K562 (cell line): ENCODE measurements around the gene CHTOP. TPM values are rescaled to one million over a fixed set of nuclear protein-coding genes. Genes with fewer than 3 reads are reported as not detected.

Experiments used
- ATAC-seq: fragments of 200-7000 bp; cut with Tn5 transposase; 3 replicates; pipeline ENCODE4 v1.9.1; 2020; ENCODE audit warnings: moderate library complexity
- BruUV-seq: library from RNA; stranded (reverse); fragments of 400-500 nt; replicated peaks from 2 replicates; lab custom pipeline; 2021; lab: Mats Ljungman, UMichigan
- CTCF ChIA-PET: fragments of 300-600 bp; formaldehyde crosslinking; extraction: SDS; loops from one replicate; lab custom pipeline; 2021; ENCODE audit warnings: low intra/inter-chr PET ratio; lab: Yijun Ruan, JAX
- POLR2A ChIA-PET: fragments of 300-600, 350-650 bp; sonication (Branson Sonifier 250); formaldehyde crosslinking; extraction: SDS; loops from one replicate; lab custom pipeline; 2021; ENCODE audit warnings: antibody characterized with exemption, inconsistent platforms; lab: Yijun Ruan, JAX
- DNase-seq, 4 experiments: peaks; one replicate each; pipeline versions ENCODE4 v3.0.0 to v3.0.0-alpha.2; 2011 to 2018; ENCODE audit warnings: low spot score in 3 of 4, mixed read lengths in 3 of 4; ENCODE audit errors: extremely low read depth in 1 of 4
- FAIRE-seq: peaks from 2 replicates; lab custom pipeline; 2011; peaks lifted over from hg19 to GRCh38; lab: Jason Lieb, UNC
- H2AFZ ChIP-seq: 2 replicates; pipeline ENCODE4 v1.6.0; 2011; ENCODE audit warnings: low read depth, low read length, control low read depth, inconsistent platforms
- H3K27ac ChIP-seq: fragments of 200-600 bp; 3 replicates; pipeline ENCODE4 v1.8.0; 2011; ENCODE audit warnings: low read depth, mild to moderate bottlenecking, control low read depth, inconsistent platforms, low read length, moderate library complexity, mixed read lengths; ENCODE audit errors: extremely low read depth
- H3K27me3 ChIP-seq, 2 experiments: fragments of 300-600 bp in 1 of 2; 2 replicates in 1 of 2; 3 replicates in 1 of 2; pipeline versions ENCODE4 v1.6.0 to v1.8.0; 2011; ENCODE audit warnings: inconsistent platforms in 2 of 2, low read length in 2 of 2, mild to moderate bottlenecking in 1 of 2, mixed read lengths in 1 of 2, moderate library complexity in 1 of 2; ENCODE audit not compliant: control insufficient read depth in 2 of 2, insufficient read depth in 2 of 2
- H3K36me3 ChIP-seq: fragments of 300-600 bp; 3 replicates; pipeline ENCODE4 v1.8.0; 2011; ENCODE audit warnings: mild to moderate bottlenecking, low read length, inconsistent platforms; ENCODE audit not compliant: control insufficient read depth, insufficient read depth
- H3K4me1 ChIP-seq, 2 experiments: fragments of 200-600 bp in 1 of 2; replicated peaks in 1 of 2; 2 replicates in 1 of 2; 3 replicates in 1 of 2; pipeline versions ENCODE4 v1.5.1 to v1.8.0; 2011; ENCODE audit warnings: inconsistent platforms in 2 of 2, low read length in 2 of 2, mild to moderate bottlenecking in 1 of 2, mixed read lengths in 1 of 2, moderate library complexity in 1 of 2; ENCODE audit not compliant: control insufficient read depth in 2 of 2, insufficient read depth in 2 of 2
- H3K4me2 ChIP-seq: 2 replicates; pipeline ENCODE4 v1.6.1; 2011; ENCODE audit warnings: low read length, control low read depth, inconsistent platforms, mixed read lengths; ENCODE audit not compliant: insufficient read depth
- H3K4me3 ChIP-seq: fragments of 200-600 bp; sonication (generic), shearing (Covaris generic); 2 replicates; pipeline ENCODE4 v1.5.1; 2016; ENCODE audit warnings: control low read depth, inconsistent platforms
- H3K79me2 ChIP-seq: fragments of 200-600 bp; 3 replicates; pipeline ENCODE4 v1.8.0; 2011; ENCODE audit warnings: low read length, inconsistent platforms; ENCODE audit not compliant: control insufficient read depth, insufficient read depth
- H3K9ac ChIP-seq, 2 experiments: 2 replicates each; pipeline versions ENCODE4 v1.6.0 to v1.6.1; 2011; ENCODE audit warnings: low read depth in 2 of 2, low read length in 2 of 2, control low read depth in 1 of 2, inconsistent platforms in 1 of 2, mild to moderate bottlenecking in 1 of 2, mixed read lengths in 1 of 2; ENCODE audit not compliant: insufficient read depth in 1 of 2
- H3K9me1 ChIP-seq: one replicate; pipeline ENCODE4 v1.6.0; 2011; ENCODE audit warnings: inconsistent platforms, mild to moderate bottlenecking, low read length, moderate library complexity; ENCODE audit not compliant: control insufficient read depth, insufficient read depth
- H3K9me3 ChIP-seq: replicated peaks from 2 replicates; pipeline ENCODE4 v1.5.1; 2011; ENCODE audit warnings: low read depth, low read length, inconsistent platforms; ENCODE audit not compliant: control insufficient read depth, insufficient read depth
- H4K20me1 ChIP-seq: replicated peaks from 2 replicates; pipeline ENCODE4 v1.6.1; 2011; ENCODE audit warnings: low read length, inconsistent platforms, mixed read lengths; ENCODE audit not compliant: control insufficient read depth, insufficient read depth
- BACH1 ChIP-seq: fragments of 200-800 bp; sonication (Bioruptor generic); IDR thresholded peaks from 2 replicates; pipeline ENCODE4 v1.6.1; 2016; ENCODE audit warnings: missing genetic modification characterization, missing compliant biosample characterization
- FOXA3 ChIP-seq, 2 experiments: fragments of 450-650 bp in 1 of 2; sonication (generic) in 1 of 2; formaldehyde crosslinking; IDR thresholded peaks in 1 of 2; conservative IDR thresholded peaks in 1 of 2; 2 replicates each; pipeline versions ENCODE4 v1.4.0 to v1.8.0; 2020 to 2022; ENCODE audit warnings: mild to moderate bottlenecking in 2 of 2, missing genetic modification reagents in 1 of 2
- MECOM ChIP-seq: fragments of 250-450 bp; sonication (Bioruptor Pico); IDR thresholded peaks from 2 replicates; pipeline ENCODE4 v1.8.0; 2022; ENCODE audit warnings: inconsistent platforms
- NR2C1 ChIP-seq, 2 experiments: fragments of 450-650 bp; IDR thresholded peaks; 2 replicates each; pipeline ENCODE4 v1.6.1; 2017; ENCODE audit warnings: mild to moderate bottlenecking in 2 of 2, antibody characterized with exemption in 1 of 2, inconsistent platforms in 1 of 2, missing compliant biosample characterization in 1 of 2, missing genetic modification characterization in 1 of 2
- NR2C2 ChIP-seq, 2 experiments: fragments of 200-800 bp in 1 of 2; sonication (Bioruptor generic) in 1 of 2; sonication (generic) in 1 of 2; formaldehyde crosslinking in 1 of 2; IDR thresholded peaks; 2 replicates each; pipeline versions ENCODE4 v1.6.1 to v1.8.0; 2016 to 2022; ENCODE audit warnings: mild to moderate bottlenecking in 1 of 2, missing compliant biosample characterization in 1 of 2, missing genetic modification characterization in 1 of 2, missing genetic modification reagents in 1 of 2
- POLR2G ChIP-seq: fragments of 200-400 bp; formaldehyde crosslinking; IDR thresholded peaks from 2 replicates; pipeline ENCODE4 v1.6.1; 2017; ENCODE audit warnings: low read depth, mild to moderate bottlenecking, antibody characterized with exemption, low read length, moderate library complexity
- TEAD2 ChIP-seq: fragments of 450-650 bp; IDR thresholded peaks from 2 replicates; pipeline ENCODE4 v1.6.1; 2016; ENCODE audit warnings: missing genetic modification characterization, control low read depth, missing compliant biosample characterization
- XRCC3 ChIP-seq: fragments of 450-650 bp; IDR thresholded peaks from 2 replicates; pipeline ENCODE4 v1.6.1; 2017; ENCODE audit warnings: mild to moderate bottlenecking, moderate library complexity
- ZFPM2 ChIP-seq: fragments of 250-450 bp; sonication (Bioruptor Pico); IDR thresholded peaks from 2 replicates; pipeline ENCODE4 v1.5.1; 2022; ENCODE audit warnings: mild to moderate bottlenecking
- ZNF197 ChIP-seq: fragments of 200-800 bp; sonication (Bioruptor generic); IDR thresholded peaks from 2 replicates; pipeline ENCODE4 v1.6.1; 2016; ENCODE audit warnings: low read depth, missing genetic modification characterization, missing compliant biosample characterization
- ZNF444 ChIP-seq: fragments of 250-450 bp; sonication (Bioruptor Pico); IDR thresholded peaks from 2 replicates; pipeline ENCODE4 v1.4.0; 2020; ENCODE audit warnings: mild to moderate bottlenecking, moderate library complexity
- WGBS: fragments of 100-300 bp; shearing (Covaris generic); methylation state at CpG from one replicate; pipeline ENCODE4 v1.1.6; 2016; ENCODE audit warnings: low coverage, mixed read lengths; ENCODE audit not compliant: insufficient coverage; ENCODE audit errors: missing lambda C conversion rate; 5-methylcytosine and 5-hydroxymethylcytosine counted together
- in situ Hi-C: fragments of 300-500 bp; cut with MboI; formaldehyde crosslinking; loops from 4 replicates; pipeline ENCODE4 v1.15.0; 2018; ENCODE audit warnings: inconsistent platforms, mixed read lengths
- intact Hi-C: fragments of 100-400 bp; cut with micrococcal nuclease; formaldehyde crosslinking; loops from 2 replicates; pipeline ENCODE4 v1.14.2; 2022
- polyA plus RNA-seq, 8 experiments: library from polyadenylated mRNA; depleted of rRNA in 4 of 8; stranded (reverse) in 5 of 8; unstranded in 3 of 8; fragments of >200 nt; fragmentation: Nextera tagmentation in 2 of 8; fragmentation: Illumina TruSeq in 1 of 8; extraction: Ambion mirVana in 2 of 8; extraction: Trizol in 1 of 8; gene quantifications; 2 replicates each; pipeline versions ENCODE4 v1.2.1 to v1.2.3, GENCODE V29; 2011 to 2014; ENCODE audit warnings: inconsistent platforms in 1 of 8, missing spikeins in 1 of 8
- total RNA-seq, 7 experiments: library from RNA; depleted of rRNA in 6 of 7; stranded (reverse); fragments of >200 nt in 6 of 7; fragmentation: Illumina TruSeq in 2 of 7; extraction: Trizol in 2 of 7; gene quantifications; 2 replicates each; pipeline versions ENCODE4 v1.2.1 to v1.2.3, GENCODE V29; 2011 to 2021; ENCODE audit warnings: low replicate concordance in 1 of 7
- TF ChIP-seq, protein P1 (sequence below): fragments of 250-450 bp; sonication (Bioruptor Pico); IDR thresholded peaks from 2 replicates; pipeline ENCODE4 v1.5.0; 2020; ENCODE audit warnings: mild to moderate bottlenecking, borderline replicate concordance
- TF ChIP-seq, protein P2 (sequence below): fragments of 450-650 bp; IDR thresholded peaks from 2 replicates; pipeline ENCODE4 v1.6.1; 2017; ENCODE audit warnings: antibody characterized with exemption
- TF ChIP-seq, protein P3 (sequence below): IDR thresholded peaks from 2 replicates; pipeline ENCODE4 v1.6.1; 2012; ENCODE audit warnings: low read depth, low read length, improper control_type of control experiment, borderline replicate concordance
- TF ChIP-seq, protein P4 (sequence below): sonication (generic); formaldehyde crosslinking; IDR thresholded peaks from 2 replicates; pipeline ENCODE4 v1.5.0; 2020; ENCODE audit warnings: missing genetic modification reagents

Gene CHTOP
- total and polyA plus RNA-seq, 9 of the 15 experiments (the other 6 are each of a cell fraction or from before 2014, with no cell fraction given), result 10.2 to 91.8 (median 60.8) TPM

DNA sequence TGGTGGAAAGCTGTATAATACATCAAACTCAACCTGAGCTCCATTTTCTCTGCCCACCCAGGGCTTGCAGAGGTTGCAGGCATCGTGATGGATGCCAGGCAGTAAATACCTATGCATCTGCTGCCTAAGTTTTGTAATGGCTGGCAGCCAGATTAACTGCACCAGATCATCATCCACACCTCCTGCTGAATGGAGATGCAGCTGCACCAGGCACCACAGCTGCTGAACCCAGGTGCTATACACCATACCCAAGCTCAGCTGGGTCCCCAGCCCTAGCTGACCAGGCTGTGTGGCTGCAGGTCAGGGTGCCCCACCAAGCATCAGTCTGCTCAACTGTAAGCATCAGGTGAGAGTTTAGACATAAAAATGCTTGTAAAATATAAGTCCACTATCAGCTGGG, 17.9 kb downstream of the CHTOP start:
- H3K36me3 ChIP-seq, result peaks cover 5% of the 10 kb centered on the region; the same call in 1 of the 3 replicates
- ChIA-PET POLR2A (interaction anchor here (0.5 to 14.7 kb wide), 5 partner anchors 9 to 114 kb away, joined by 3 to 205 read pairs (median 5); partner anchors contain the start of genes CHTOP, S100A13 and SNAPIN), CTCF (no interaction called here)
- H3K9ac ChIP-seq, result no peak overlapping the region
- H3K9me1 ChIP-seq, result no peaks in the 10 kb centered on the region
- intact Hi-C loops, result no loop called here
- H3K4me2 ChIP-seq, result no peak overlapping the region
- H3K9me3 ChIP-seq, result no peaks in the 10 kb centered on the region
- H3K79me2 ChIP-seq, result no peaks in the 10 kb centered on the region
- H3K4me3 ChIP-seq, result no peak overlapping the region
- no peak for DNase-seq
- 43% methylated on average over 1 of the region's 1 CpG for WGBS
- FAIRE-seq, result no peak
- no TSS peak for BruUV-seq
- no peak overlapping the region for H3K27ac ChIP-seq
- no peak overlapping the region for H2AFZ ChIP-seq
- in situ Hi-C loops, result no loop called here
- no peaks in the 10 kb centered on the region for H4K20me1 ChIP-seq
- H3K4me1 ChIP-seq, result peaks cover 14% of the 10 kb centered on the region in 2 experiments
- ATAC-seq, result no peak
- no peaks in the 10 kb centered on the region for H3K27me3 ChIP-seq
- TF ChIP-seq ZNF197 (CRISPR knock-in tag), result no peak
- TF ChIP-seq BACH1 (tag), result no peak
- no peak for TF ChIP-seq NR2C1 (IDR thresholded peaks at IDR 0.05)
- TF ChIP-seq NR2C1 (tag; IDR thresholded peaks at IDR 0.05), result no peak
- no peak for TF ChIP-seq ZNF444 (CRISPR knock-in tag)
- TF ChIP-seq, protein P1, sequence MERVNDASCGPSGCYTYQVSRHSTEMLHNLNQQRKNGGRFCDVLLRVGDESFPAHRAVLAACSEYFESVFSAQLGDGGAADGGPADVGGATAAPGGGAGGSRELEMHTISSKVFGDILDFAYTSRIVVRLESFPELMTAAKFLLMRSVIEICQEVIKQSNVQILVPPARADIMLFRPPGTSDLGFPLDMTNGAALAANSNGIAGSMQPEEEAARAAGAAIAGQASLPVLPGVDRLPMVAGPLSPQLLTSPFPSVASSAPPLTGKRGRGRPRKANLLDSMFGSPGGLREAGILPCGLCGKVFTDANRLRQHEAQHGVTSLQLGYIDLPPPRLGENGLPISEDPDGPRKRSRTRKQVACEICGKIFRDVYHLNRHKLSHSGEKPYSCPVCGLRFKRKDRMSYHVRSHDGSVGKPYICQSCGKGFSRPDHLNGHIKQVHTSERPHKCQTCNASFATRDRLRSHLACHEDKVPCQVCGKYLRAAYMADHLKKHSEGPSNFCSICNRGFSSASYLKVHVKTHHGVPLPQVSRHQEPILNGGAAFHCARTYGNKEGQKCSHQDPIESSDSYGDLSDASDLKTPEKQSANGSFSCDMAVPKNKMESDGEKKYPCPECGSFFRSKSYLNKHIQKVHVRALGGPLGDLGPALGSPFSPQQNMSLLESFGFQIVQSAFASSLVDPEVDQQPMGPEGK (CRISPR knock-in tag), result no peak
- TF ChIP-seq, protein P2, sequence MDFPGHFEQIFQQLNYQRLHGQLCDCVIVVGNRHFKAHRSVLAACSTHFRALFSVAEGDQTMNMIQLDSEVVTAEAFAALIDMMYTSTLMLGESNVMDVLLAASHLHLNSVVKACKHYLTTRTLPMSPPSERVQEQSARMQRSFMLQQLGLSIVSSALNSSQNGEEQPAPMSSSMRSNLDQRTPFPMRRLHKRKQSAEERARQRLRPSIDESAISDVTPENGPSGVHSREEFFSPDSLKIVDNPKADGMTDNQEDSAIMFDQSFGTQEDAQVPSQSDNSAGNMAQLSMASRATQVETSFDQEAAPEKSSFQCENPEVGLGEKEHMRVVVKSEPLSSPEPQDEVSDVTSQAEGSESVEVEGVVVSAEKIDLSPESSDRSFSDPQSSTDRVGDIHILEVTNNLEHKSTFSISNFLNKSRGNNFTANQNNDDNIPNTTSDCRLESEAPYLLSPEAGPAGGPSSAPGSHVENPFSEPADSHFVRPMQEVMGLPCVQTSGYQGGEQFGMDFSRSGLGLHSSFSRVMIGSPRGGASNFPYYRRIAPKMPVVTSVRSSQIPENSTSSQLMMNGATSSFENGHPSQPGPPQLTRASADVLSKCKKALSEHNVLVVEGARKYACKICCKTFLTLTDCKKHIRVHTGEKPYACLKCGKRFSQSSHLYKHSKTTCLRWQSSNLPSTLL, result no peak
- TF ChIP-seq FOXA3 (CRISPR knock-in tag; conservative IDR thresholded peaks at IDR 0.05 in 1 of 2, IDR thresholded peaks at IDR 0.05 in 1 of 2), result no peak
- TF ChIP-seq POLR2G, result no peak
- TF ChIP-seq, protein P3, sequence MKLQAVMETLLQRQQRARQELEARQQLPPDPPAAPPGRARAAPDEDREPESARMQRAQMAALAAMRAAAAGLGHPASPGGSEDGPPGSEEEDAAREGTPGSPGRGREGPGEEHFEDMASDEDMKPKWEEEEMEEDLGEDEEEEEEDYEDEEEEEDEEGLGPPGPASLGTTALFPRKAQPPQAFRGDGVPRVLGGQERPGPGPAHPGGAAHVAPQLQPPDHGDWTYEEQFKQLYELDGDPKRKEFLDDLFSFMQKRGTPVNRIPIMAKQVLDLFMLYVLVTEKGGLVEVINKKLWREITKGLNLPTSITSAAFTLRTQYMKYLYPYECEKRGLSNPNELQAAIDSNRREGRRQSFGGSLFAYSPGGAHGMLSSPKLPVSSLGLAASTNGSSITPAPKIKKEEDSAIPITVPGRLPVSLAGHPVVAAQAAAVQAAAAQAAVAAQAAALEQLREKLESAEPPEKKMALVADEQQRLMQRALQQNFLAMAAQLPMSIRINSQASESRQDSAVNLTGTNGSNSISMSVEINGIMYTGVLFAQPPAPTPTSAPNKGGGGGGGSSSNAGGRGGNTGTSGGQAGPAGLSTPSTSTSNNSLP, result no peak
- no peak for TF ChIP-seq TEAD2
- no peak for TF ChIP-seq ZFPM2 (CRISPR knock-in tag)
- no peak for TF ChIP-seq MECOM (CRISPR knock-in tag)
- TF ChIP-seq, protein P4, sequence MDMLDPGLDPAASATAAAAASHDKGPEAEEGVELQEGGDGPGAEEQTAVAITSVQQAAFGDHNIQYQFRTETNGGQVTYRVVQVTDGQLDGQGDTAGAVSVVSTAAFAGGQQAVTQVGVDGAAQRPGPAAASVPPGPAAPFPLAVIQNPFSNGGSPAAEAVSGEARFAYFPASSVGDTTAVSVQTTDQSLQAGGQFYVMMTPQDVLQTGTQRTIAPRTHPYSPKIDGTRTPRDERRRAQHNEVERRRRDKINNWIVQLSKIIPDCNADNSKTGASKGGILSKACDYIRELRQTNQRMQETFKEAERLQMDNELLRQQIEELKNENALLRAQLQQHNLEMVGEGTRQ, result no peak
- no peak for TF ChIP-seq XRCC3
- no peak for TF ChIP-seq NR2C2 (CRISPR knock-in tag; IDR thresholded peaks at IDR 0.05)
- no peak for TF ChIP-seq NR2C2 (tag; IDR thresholded peaks at IDR 0.05)
